Right lobe of liver (tissue), 4 donors: ENCODE data around the gene CDR2.
"Not testable (repeated sequence)": the region's sequence is repeated elsewhere in the genome, so short reads cannot be mapped to it uniquely, and the experiment has no call there.

ENCODE experiments used
- POLR2A ChIP-seq: fragments of 450-650 bp; IDR thresholded peaks from one replicate; pipeline ENCODE4 v1.6.1; 2017; ENCODE audit warnings: antibody characterized with exemption, mild to moderate bottlenecking
- TF ChIP-seq, protein P1 (sequence below), 4 donors: fragments of 200-600 bp in 3 of 4; fragments of 450-650 bp in 1 of 4; IDR thresholded peaks; one replicate each; pipeline versions ENCODE4 v1.5.1 to v1.8.0; 2016 to 2022; ENCODE audit warnings: antibody characterized with exemption in 4 of 4, mild to moderate bottlenecking in 2 of 4
- donor health status: DM: no; HTN: no; CAD: no.
- donor health status: DM: no; HTN: no; CAD: no.
- donor health status: DM: no; HTN: yes; CAD: no.

DNA sequence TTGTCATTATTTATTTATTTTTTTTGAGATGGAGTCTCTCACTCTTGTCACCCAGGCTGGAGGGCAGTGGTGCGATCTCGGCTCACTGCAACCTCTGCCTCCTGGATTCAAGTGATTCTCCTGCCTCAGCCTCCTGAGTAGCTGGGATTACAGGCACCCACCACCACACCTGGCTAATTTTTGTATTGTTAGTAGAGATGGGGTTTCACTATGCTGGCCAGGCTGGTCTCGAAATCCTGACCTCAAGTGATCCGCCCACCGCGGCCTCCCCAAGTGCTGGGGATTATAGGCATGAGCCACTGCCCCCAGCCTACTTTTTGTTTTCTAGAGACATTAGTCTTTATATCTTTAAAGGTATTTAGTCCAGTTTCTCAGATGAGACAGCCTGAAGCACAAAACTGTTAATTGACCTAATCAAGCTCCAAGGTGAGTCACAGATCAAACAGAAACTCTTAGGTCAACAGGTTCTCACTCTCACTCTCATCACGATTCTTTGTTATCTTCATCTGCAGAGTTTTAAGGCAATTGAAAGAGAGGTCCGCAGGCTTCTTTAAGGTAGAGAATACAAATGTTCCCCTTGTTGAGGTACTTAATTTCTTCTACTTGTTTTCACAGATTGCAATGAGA, 6.1 kb downstream of the CDR2 start:
- TF ChIP-seq, protein P1, sequence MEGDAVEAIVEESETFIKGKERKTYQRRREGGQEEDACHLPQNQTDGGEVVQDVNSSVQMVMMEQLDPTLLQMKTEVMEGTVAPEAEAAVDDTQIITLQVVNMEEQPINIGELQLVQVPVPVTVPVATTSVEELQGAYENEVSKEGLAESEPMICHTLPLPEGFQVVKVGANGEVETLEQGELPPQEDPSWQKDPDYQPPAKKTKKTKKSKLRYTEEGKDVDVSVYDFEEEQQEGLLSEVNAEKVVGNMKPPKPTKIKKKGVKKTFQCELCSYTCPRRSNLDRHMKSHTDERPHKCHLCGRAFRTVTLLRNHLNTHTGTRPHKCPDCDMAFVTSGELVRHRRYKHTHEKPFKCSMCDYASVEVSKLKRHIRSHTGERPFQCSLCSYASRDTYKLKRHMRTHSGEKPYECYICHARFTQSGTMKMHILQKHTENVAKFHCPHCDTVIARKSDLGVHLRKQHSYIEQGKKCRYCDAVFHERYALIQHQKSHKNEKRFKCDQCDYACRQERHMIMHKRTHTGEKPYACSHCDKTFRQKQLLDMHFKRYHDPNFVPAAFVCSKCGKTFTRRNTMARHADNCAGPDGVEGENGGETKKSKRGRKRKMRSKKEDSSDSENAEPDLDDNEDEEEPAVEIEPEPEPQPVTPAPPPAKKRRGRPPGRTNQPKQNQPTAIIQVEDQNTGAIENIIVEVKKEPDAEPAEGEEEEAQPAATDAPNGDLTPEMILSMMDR (IDR thresholded peaks at IDR 0.05) = not testable (repeated sequence)
- TF ChIP-seq POLR2A = not testable (repeated sequence)
